D721Med (cell line): Measurements from ENCODE around the gene TMEM89.

Source experiments
- DNase-seq: peaks from one replicate; pipeline ENCODE4 v3.0.0; 2011; ENCODE audit warnings: low spot score; ENCODE audit not compliant: insufficient read length
- FAIRE-seq: peaks from 2 replicates; lab custom pipeline; 2011; peaks lifted over from hg19 to GRCh38; lab: Jason Lieb, UNC
- TF ChIP-seq, protein P1 (sequence below): IDR thresholded peaks from 2 replicates; pipeline ENCODE4 v1.5.1; 2012; ENCODE audit warnings: mild to moderate bottlenecking, control low read depth; ENCODE audit not compliant: insufficient read depth; ENCODE audit errors: missing control alignments

TMEM89 gene

GRCh38 chr3:48634661-48635221 is 13.2 kb upstream of the TMEM89 start:
- TF ChIP-seq, protein P1, sequence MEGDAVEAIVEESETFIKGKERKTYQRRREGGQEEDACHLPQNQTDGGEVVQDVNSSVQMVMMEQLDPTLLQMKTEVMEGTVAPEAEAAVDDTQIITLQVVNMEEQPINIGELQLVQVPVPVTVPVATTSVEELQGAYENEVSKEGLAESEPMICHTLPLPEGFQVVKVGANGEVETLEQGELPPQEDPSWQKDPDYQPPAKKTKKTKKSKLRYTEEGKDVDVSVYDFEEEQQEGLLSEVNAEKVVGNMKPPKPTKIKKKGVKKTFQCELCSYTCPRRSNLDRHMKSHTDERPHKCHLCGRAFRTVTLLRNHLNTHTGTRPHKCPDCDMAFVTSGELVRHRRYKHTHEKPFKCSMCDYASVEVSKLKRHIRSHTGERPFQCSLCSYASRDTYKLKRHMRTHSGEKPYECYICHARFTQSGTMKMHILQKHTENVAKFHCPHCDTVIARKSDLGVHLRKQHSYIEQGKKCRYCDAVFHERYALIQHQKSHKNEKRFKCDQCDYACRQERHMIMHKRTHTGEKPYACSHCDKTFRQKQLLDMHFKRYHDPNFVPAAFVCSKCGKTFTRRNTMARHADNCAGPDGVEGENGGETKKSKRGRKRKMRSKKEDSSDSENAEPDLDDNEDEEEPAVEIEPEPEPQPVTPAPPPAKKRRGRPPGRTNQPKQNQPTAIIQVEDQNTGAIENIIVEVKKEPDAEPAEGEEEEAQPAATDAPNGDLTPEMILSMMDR, result no peak
- DNase-seq, result peak; percentile 65
- no peak for FAIRE-seq

GRCh38 chr3:48633743-48634142 is 12.2 kb upstream of the TMEM89 start:
- DNase-seq (no peak), FAIRE-seq (no peak)
- TF ChIP-seq, protein P1, result no peak

GRCh38 chr3:48633256-48633655 is 11.7 kb upstream of the TMEM89 start:
- no peak for FAIRE-seq
- TF ChIP-seq, protein P1, result no peak

GRCh38 chr3:48631516-48632448 is 10.2 kb upstream of the TMEM89 start:
- DNase-seq (no peak), FAIRE-seq (no peak)
- TF ChIP-seq, protein P1, result no peak

More at GRCh38 chr3:48633256-48633655, 11.7 kb upstream of the TMEM89 start:
- no peak for DNase-seq

DNA sequence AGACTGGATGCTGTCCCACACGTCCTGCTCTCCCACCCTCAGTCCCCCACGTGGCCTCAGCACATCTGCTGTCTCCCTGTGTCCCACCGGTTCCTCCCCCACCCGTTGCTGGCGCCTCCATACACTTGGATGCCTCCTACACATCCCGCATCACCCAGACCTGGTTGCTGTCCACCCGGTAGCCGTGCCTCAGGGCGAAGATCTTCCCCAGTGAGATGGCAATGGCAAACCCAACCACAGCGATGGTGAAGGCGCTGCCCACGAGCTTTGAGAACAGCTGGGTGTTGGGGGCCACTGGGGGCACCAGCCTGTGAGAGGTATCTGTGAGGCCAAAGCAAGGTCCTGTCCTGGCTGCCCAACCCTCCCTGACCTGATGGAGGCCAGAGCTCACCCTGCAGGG is 9.3 kb upstream of the TMEM89 start:
- DNase-seq, result no peak
- TF ChIP-seq, protein P1, result no peak
- FAIRE-seq, result no peak

DNA sequence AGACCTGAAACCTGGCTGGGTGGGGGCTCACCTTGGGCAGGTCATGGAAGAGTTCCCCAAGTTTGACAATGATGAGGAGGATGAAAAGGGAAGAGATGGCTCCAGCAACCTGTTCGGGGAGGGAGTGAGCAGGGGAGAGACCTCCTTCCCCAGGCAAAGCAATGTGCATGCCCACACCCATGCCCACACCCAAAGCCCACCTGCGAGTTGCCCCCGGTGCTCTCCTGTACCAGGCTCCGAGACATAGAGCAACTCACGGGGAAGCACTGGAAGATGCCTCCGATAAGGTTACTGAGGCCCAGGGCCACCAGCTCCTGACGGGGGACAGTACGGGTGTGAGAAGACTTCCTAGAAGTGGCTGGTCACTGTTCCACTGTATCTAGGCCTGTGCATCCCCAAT is 8.8 kb upstream of the TMEM89 start:
- no peak for FAIRE-seq
- TF ChIP-seq, protein P1, result no peak
- no peak for DNase-seq

- no peak for DNase-seq
- FAIRE-seq, result no peak
- TF ChIP-seq, protein P1, result no peak
Observed at GRCh38 chr3:48629894-48630293, 8.3 kb upstream of the TMEM89 start.
